HG02970 (cell line): ENCODE measurements around the gene RABL6.
"Not testable (repeated sequence)": the region's sequence is repeated elsewhere in the genome, so short reads cannot be mapped to it uniquely, and the experiment has no call there.

ENCODE experiments used
- ATAC-seq: cut with Tn5 transposase; IDR thresholded peaks from one replicate; pipeline ENCODE4 v1.9.1; 2021; ENCODE audit warnings: mild to moderate bottlenecking, moderate library complexity, moderate number of reproducible peaks; ENCODE audit not compliant: unreplicated experiment, low FRiP score

Gene RABL6

GRCh38 chr9:136867917-136868316, 60.2 kb downstream of the RABL6 start:
- ATAC-seq, result no peak

GRCh38 chr9:136868644-136869043, 60.9 kb downstream of the RABL6 start:
- ATAC-seq, result no peak

GRCh38 chr9:136869611-136870010, 61.9 kb downstream of the RABL6 start:
- not testable (repeated sequence) for ATAC-seq

- no peak for ATAC-seq
Measured at GRCh38 chr9:136875155-136875554, 67.4 kb downstream of the RABL6 start.

GRCh38 chr9:136876476-136876875, 68.7 kb downstream of the RABL6 start:
- no peak for ATAC-seq

- ATAC-seq, result no peak
Measured at GRCh38 chr9:136880651-136881050, 72.9 kb downstream of the RABL6 start.

- no peak for ATAC-seq
Measured at GRCh38 chr9:136881691-136882108, 74.0 kb downstream of the RABL6 start.

GRCh38 chr9:136882109-136882946, 74.6 kb downstream of the RABL6 start:
- ATAC-seq, result no peak

GRCh38 chr9:136882947-136883283, 75.2 kb downstream of the RABL6 start:
- not testable (repeated sequence) for ATAC-seq

- ATAC-seq, result not testable (repeated sequence)
Measured at GRCh38 chr9:136883670-136884069, 75.9 kb downstream of the RABL6 start.

- peak; percentile 81 for ATAC-seq
Measured at GRCh38 chr9:136885950-136886578, 78.3 kb downstream of the RABL6 start, which contains the start of gene TRAF2. Gene TRAF2, plus strand, starts transcription at chr9:136886516. Its CDS starts 12,225 bp downstream, at chr9:136898741.

- ATAC-seq, result peak; percentile 15
Measured at GRCh38 chr9:136886610-136887597, 79.2 kb downstream of the RABL6 start.

GRCh38 chr9:136888454-136888853, 80.7 kb downstream of the RABL6 start:
- no peak for ATAC-seq

- no peak for ATAC-seq
Measured at GRCh38 chr9:136889858-136890257, 82.1 kb downstream of the RABL6 start.

- ATAC-seq, result no peak
Measured at GRCh38 chr9:136890661-136891060, 82.9 kb downstream of the RABL6 start.
